ENCODE measurements around the gene REEP3. TPM values are rescaled to one million over a fixed set of nuclear protein-coding genes. Genes with fewer than 3 reads are reported as not detected.
A peak's percentile ranks its signal among the peaks of the same experiment; 100 is the strongest.

The REEP3 gene, protein sequence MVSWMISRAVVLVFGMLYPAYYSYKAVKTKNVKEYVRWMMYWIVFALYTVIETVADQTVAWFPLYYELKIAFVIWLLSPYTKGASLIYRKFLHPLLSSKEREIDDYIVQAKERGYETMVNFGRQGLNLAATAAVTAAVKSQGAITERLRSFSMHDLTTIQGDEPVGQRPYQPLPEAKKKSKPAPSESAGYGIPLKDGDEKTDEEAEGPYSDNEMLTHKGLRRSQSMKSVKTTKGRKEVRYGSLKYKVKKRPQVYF
- 10 to 100 TPM in 3 of 4 donors, 1 to 10 TPM in 1; 9.8 to 46.3 (median 21.4) TPM for polyA plus RNA-seq
- long read RNA-seq, donor 1, full-length matches to known transcripts = 23 of 41 reads
- long read RNA-seq, donor 1, partial matches to known transcripts = 18 of 41 reads
- long read RNA-seq, donor 1, other reads (novel, unspliced or antisense) = 0 of 41 reads
- long read RNA-seq, donor 2, full-length matches to known transcripts = 13 of 13 reads
- long read RNA-seq, donor 2, partial matches to known transcripts = 0 of 13 reads
- long read RNA-seq, donor 2, other reads (novel, unspliced or antisense) = 0 of 13 reads
- long read RNA-seq, donor 3, full-length matches to known transcripts = 13 of 30 reads
- long read RNA-seq, donor 3, partial matches to known transcripts = 17 of 30 reads
- long read RNA-seq, donor 3, other reads (novel, unspliced or antisense) = 0 of 30 reads
- long read RNA-seq, donor 4 = 0 reads
- long read RNA-seq, donor 5, full-length matches to known transcripts = 3 of 9 reads
- long read RNA-seq, donor 5, partial matches to known transcripts = 6 of 9 reads
- long read RNA-seq, donor 5, other reads (novel, unspliced or antisense) = 0 of 9 reads
- long read RNA-seq, donor 6, full-length matches to known transcripts = 8 of 16 reads
- long read RNA-seq, donor 6, partial matches to known transcripts = 8 of 16 reads
- long read RNA-seq, donor 6, other reads (novel, unspliced or antisense) = 0 of 16 reads
- long read RNA-seq, donor 7 = 0 reads
- long read RNA-seq, donor 8, full-length matches to known transcripts = 2 of 2 reads
- long read RNA-seq, donor 8, partial matches to known transcripts = 0 of 2 reads
- long read RNA-seq, donor 8, other reads (novel, unspliced or antisense) = 0 of 2 reads
- long read RNA-seq, donor 9, full-length matches to known transcripts = 1 of 1 reads
- long read RNA-seq, donor 9, partial matches to known transcripts = 0 of 1 reads
- long read RNA-seq, donor 9, other reads (novel, unspliced or antisense) = 0 of 1 reads
- long read RNA-seq, donor 10, full-length matches to known transcripts = 11 of 19 reads
- long read RNA-seq, donor 10, partial matches to known transcripts = 8 of 19 reads
- long read RNA-seq, donor 10, other reads (novel, unspliced or antisense) = 0 of 19 reads

DNA sequence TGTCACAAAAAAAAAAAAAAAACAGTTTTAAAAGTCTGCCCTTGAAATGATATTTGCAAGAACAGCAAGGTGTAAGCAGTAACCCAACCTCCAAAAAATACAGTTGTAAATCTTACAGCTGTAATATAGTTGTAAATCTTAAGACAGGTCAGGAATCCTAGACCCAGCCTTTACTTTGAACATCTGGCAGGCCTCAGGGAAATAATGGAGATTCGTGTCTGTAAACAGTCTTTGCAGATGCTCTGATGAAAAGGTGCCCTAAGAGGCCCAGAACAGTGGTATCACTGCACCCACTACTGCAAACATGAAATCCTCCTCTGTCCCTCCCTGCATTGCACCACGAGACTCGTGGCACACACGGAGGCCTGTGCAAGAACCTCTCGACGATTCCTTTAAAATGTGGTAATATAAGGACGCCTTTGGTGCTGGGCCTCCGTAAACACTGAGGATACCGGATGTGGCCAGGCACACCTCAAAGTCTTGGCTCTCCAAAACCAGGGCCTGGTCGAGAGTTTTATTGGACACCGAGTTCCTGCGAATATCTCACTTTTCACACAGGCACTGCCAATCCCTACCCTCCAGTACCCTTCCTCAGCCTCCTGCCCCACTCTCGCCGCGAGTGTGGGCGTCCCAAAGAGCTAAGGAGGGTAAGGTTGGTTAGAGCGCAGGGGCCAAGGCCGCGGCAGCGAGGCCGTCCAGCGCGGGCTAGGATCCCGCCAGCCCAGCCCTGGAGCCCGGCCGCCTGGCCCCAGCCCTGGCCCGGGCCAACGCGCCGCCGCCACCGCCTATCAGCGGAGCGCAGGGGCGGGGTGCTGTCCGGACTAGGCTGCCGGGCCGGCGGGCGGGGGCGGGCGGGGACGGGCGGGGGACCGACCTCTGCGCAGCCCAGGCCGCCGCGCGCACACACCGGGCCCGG lies at the start of gene REEP3:
REEP3 (plus strand) TSS at position 902 of the 916 bp plus-strand sequence. CDS start 145 bp downstream, outside the sequence.
- H3K4me3 ChIP-seq (ENCODE audit: low read depth in 1 of 3, low read length in 3 of 3) = peak within 1 kb of the TSS; percentile 77 to 100 (median 86)
- no peaks in the 10 kb centered on the region for H3K36me3 ChIP-seq (ENCODE audit: control insufficient read depth in 3 of 3, insufficient read depth in 2 of 3, low read depth in 1 of 3, low read length in 3 of 3)
- H3K9me3 ChIP-seq (ENCODE audit: control insufficient read depth in 2 of 2, insufficient read depth in 1 of 2, low read depth in 1 of 2, low read length in 1 of 2) = no peaks in the 10 kb centered on the region
- FAIRE-seq (no peak), DNase-seq (peak; percentile 70 to 86)
- no peaks in the 10 kb centered on the region for H3K27me3 ChIP-seq (ENCODE audit: control insufficient read depth in 3 of 3, insufficient read depth in 3 of 3, low read length in 3 of 3)
- H3K27ac ChIP-seq (ENCODE audit: low read depth in 1 of 3, low read length in 2 of 3) = peak within 1 kb of the TSS; percentile 98 to 100 (median 100)
- peaks cover 4 to 27% (median 7%) of the 10 kb centered on the region in 3 donors for H3K4me1 ChIP-seq (ENCODE audit: control insufficient read depth in 3 of 3, insufficient read depth in 2 of 3, low read depth in 1 of 3, low read length in 2 of 3)
- 2 to 6% (median 5%) methylated on average over 30 to 52 of the region's 52 CpGs for WGBS, 3 donors

DNA sequence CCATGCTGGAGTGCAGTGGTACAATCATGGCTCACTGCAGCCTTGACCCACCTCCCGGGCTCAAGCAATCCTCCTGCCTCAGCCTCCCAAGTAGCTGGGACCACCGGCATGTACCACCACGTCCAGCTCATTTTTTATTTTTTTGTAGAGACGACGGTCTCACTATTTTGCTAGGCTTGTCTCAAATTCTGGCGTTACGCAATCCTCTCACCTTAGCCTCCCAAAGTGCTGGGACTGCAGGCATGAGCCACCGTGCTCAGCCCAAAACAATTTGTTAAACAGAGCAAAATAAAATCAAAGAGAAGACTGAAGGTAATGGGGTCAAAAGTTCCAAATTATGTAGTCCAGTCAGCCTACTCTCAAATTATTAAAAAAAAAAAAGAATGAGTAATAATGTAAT lies 46.7 kb upstream of the REEP3 start:
- 95 to 98% (median 97%) methylated on average over 8 of the region's 8 CpGs for WGBS, 3 donors
- H3K9me3 ChIP-seq (ENCODE audit: control insufficient read depth in 2 of 2, insufficient read depth in 1 of 2, low read depth in 1 of 2, low read length in 1 of 2) = peaks cover 0 to 5% of the 10 kb centered on the region in 2 donors
- peaks cover 0 to 6% (median 2%) of the 10 kb centered on the region in 3 donors for H3K36me3 ChIP-seq (ENCODE audit: control insufficient read depth in 3 of 3, insufficient read depth in 2 of 3, low read depth in 1 of 3, low read length in 3 of 3)
- no peak overlapping the region for H3K27ac ChIP-seq (ENCODE audit: low read depth in 1 of 3, low read length in 2 of 3)
- no peak overlapping the region for H3K4me3 ChIP-seq (ENCODE audit: low read depth in 1 of 3, low read length in 3 of 3)
- H3K27me3 ChIP-seq (ENCODE audit: control insufficient read depth in 3 of 3, insufficient read depth in 3 of 3, low read length in 3 of 3) = no peaks in the 10 kb centered on the region
- H3K4me1 ChIP-seq (ENCODE audit: control insufficient read depth in 3 of 3, insufficient read depth in 2 of 3, low read depth in 1 of 3, low read length in 2 of 3) = peaks cover 0 to 3% (median 0%) of the 10 kb centered on the region in 3 donors
- FAIRE-seq = no peak
- DNase-seq = no peak

DNA sequence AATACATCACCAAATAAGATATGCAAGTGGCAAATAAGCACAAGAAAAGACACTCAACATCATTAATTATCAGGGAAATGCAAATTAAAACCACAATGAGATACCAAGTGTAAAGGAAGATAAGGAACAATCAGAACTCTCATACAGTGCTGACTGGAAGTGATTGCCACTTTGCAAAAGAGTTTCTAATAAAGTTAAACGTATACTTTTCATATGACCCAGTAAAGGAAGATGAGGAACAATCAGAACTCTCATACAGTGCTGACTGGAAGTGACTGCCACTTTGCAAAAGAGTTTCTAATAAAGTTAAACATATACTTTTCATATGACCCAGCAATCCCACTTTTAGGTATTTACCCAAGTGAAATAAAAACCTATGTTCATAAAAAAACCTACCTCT lies 43.3 kb upstream of the REEP3 start:
- Histone ChIP-seq H3K9me3 (ENCODE audit: control insufficient read depth in 2 of 2, insufficient read depth in 1 of 2, low read depth in 1 of 2, low read length in 1 of 2) (peaks cover 0 to 5% of the 10 kb centered on the region in 2 donors), H3K36me3 (ENCODE audit: control insufficient read depth in 3 of 3, insufficient read depth in 2 of 3, low read depth in 1 of 3, low read length in 3 of 3) (peaks cover 0 to 4% (median 2%) of the 10 kb centered on the region in 3 donors), H3K4me1 (ENCODE audit: control insufficient read depth in 3 of 3, insufficient read depth in 2 of 3, low read depth in 1 of 3, low read length in 2 of 3) (peaks cover 0 to 5% (median 2%) of the 10 kb centered on the region in 3 donors), H3K4me3 (ENCODE audit: low read depth in 1 of 3, low read length in 3 of 3) (no peak overlapping the region), H3K27me3 (ENCODE audit: control insufficient read depth in 3 of 3, insufficient read depth in 3 of 3, low read length in 3 of 3) (no peaks in the 10 kb centered on the region), H3K27ac (ENCODE audit: low read depth in 1 of 3, low read length in 2 of 3) (no peak overlapping the region)
- no peak for DNase-seq
- WGBS, 3 donors = 35 to 43% (median 36%) methylated on average over 1 of the region's 1 CpG
- FAIRE-seq = no peak

DNA sequence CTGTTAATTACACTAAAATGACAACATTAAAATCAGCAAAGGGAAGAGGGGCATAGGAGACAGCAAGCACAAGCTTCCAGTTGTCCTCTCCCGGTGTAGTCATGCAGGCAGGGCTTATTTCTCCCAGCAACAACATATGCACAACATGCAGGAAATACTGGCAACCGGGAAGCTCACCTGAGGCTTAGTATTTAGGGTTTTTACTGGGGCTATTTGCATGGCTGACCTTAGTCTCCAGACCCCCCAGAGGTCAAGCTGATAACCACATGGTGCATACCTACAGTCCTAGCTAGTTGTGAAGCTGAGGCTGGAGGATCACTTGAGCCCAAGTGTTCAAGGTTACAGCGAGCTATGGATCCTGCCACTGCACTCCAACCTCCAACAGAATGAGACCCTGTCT lies 42.6 kb upstream of the REEP3 start:
- Histone ChIP-seq H3K27ac (ENCODE audit: low read depth in 1 of 3, low read length in 2 of 3) (no peak overlapping the region), H3K4me1 (ENCODE audit: control insufficient read depth in 3 of 3, insufficient read depth in 2 of 3, low read depth in 1 of 3, low read length in 2 of 3) (peaks cover 0 to 5% (median 2%) of the 10 kb centered on the region in 3 donors), H3K4me3 (ENCODE audit: low read depth in 1 of 3, low read length in 3 of 3) (no peak overlapping the region), H3K27me3 (ENCODE audit: control insufficient read depth in 3 of 3, insufficient read depth in 3 of 3, low read length in 3 of 3) (no peaks in the 10 kb centered on the region), H3K36me3 (ENCODE audit: control insufficient read depth in 3 of 3, insufficient read depth in 2 of 3, low read depth in 1 of 3, low read length in 3 of 3) (peaks cover 0 to 4% (median 2%) of the 10 kb centered on the region in 3 donors), H3K9me3 (ENCODE audit: control insufficient read depth in 2 of 2, insufficient read depth in 1 of 2, low read depth in 1 of 2, low read length in 1 of 2) (peaks cover 0 to 5% of the 10 kb centered on the region in 2 donors)
- 80 to 90% (median 84%) methylated on average over 3 of the region's 3 CpGs for WGBS, 3 donors
- no peak for FAIRE-seq
- no peak for DNase-seq

DNA sequence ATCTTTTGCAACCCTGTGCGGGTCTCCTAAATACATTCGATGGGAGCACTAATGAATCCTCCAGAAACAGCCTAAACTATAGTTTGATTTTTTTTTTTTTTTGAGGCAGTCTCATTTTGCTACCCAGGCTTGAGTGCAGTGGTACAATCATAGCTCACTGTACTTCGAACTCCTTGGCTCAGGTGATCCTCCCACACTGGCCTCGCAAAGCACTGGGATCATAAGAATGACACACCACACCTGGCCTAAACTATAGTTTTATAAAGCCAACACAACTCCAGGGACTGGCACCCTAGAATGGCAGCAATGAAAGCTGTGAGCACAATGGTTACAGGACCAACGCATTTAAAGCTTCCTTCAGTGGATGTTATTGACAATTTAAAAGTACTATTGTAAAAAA lies 41.0 kb upstream of the REEP3 start:
- no peak overlapping the region for H3K4me3 ChIP-seq (ENCODE audit: low read depth in 1 of 3, low read length in 3 of 3)
- no peak for FAIRE-seq
- H3K27ac ChIP-seq (ENCODE audit: low read depth in 1 of 3, low read length in 2 of 3) = peak overlapping the region in 1 of 3 donors; percentile 62
- peak; percentile 82 for DNase-seq
- no peaks in the 10 kb centered on the region for H3K27me3 ChIP-seq (ENCODE audit: control insufficient read depth in 3 of 3, insufficient read depth in 3 of 3, low read length in 3 of 3)
- 46 to 79% (median 67%) methylated on average over 5 of the region's 5 CpGs for WGBS, 3 donors
- H3K9me3 ChIP-seq (ENCODE audit: control insufficient read depth in 2 of 2, insufficient read depth in 1 of 2, low read depth in 1 of 2, low read length in 1 of 2) = peaks cover 0 to 5% of the 10 kb centered on the region in 2 donors
- peaks cover 0 to 5% (median 2%) of the 10 kb centered on the region in 3 donors for H3K4me1 ChIP-seq (ENCODE audit: control insufficient read depth in 3 of 3, insufficient read depth in 2 of 3, low read depth in 1 of 3, low read length in 2 of 3)
- H3K36me3 ChIP-seq (ENCODE audit: control insufficient read depth in 3 of 3, insufficient read depth in 2 of 3, low read depth in 1 of 3, low read length in 3 of 3) = peaks cover 0 to 2% (median 2%) of the 10 kb centered on the region in 3 donors

DNA sequence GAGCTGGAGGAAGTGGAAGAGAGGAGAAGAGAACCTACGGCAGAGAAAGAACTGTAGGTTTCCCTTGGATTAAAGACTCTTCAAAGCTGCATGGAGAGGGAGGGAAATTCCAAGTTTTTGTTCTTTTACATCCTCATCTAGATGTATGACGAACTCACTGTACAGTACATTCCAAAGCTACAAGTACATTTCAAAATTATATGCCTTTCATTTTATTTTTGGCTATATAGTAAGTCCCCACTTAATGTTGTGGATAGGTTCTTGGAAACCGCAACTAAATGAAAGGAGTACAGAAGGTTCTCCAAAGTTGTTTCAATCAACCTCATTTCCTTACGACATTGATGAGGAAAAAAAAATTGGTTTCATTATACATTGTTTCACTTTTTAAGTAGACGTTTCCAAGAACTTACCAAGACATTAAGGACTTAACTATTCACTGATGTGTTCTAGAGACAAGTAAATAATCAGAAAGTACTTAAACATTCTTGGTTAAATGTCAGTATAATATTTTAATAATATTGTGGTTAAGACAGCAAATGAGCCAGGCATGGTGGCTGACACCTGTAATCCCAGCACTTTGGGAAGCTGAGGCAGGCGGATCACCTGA lies 39.3 kb upstream of the REEP3 start:
- FAIRE-seq (no peak), DNase-seq (no peak)
- Histone ChIP-seq H3K4me1 (ENCODE audit: control insufficient read depth in 3 of 3, insufficient read depth in 2 of 3, low read depth in 1 of 3, low read length in 2 of 3) (peaks cover 0 to 5% (median 2%) of the 10 kb centered on the region in 3 donors), H3K27me3 (ENCODE audit: control insufficient read depth in 3 of 3, insufficient read depth in 3 of 3, low read length in 3 of 3) (no peaks in the 10 kb centered on the region), H3K36me3 (ENCODE audit: control insufficient read depth in 3 of 3, insufficient read depth in 2 of 3, low read depth in 1 of 3, low read length in 3 of 3) (peaks cover 0 to 2% (median 0%) of the 10 kb centered on the region in 3 donors), H3K9me3 (ENCODE audit: control insufficient read depth in 2 of 2, insufficient read depth in 1 of 2, low read depth in 1 of 2, low read length in 1 of 2) (no peaks in the 10 kb centered on the region), H3K27ac (ENCODE audit: low read depth in 1 of 3, low read length in 2 of 3) (no peak overlapping the region), H3K4me3 (ENCODE audit: low read depth in 1 of 3, low read length in 3 of 3) (no peak overlapping the region)
- 63 to 81% (median 76%) methylated on average over 6 of the region's 6 CpGs for WGBS, 3 donors

DNA sequence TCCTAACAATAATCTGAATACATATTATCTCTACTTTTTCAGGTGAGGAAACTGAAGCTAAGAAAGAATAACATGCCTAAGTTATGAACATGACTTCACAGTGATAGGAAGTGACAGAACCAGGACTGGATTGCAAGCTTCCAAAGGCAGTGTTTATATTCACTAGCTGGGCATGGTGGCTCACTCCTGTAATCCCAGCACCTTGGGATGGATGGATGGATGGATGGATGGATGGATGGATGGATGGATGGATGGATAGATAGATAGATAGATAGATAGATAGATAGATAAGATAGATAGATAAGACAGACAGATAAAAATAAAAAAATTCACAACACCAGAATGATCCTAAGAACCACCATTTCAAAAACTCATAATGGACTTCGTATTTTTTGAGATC lies 37.2 kb upstream of the REEP3 start:
- no peaks in the 10 kb centered on the region for H3K9me3 ChIP-seq (ENCODE audit: control insufficient read depth in 2 of 2, insufficient read depth in 1 of 2, low read depth in 1 of 2, low read length in 1 of 2)
- H3K27ac ChIP-seq (ENCODE audit: low read depth in 1 of 3, low read length in 2 of 3) = no peak overlapping the region
- DNase-seq = no peak
- no peak overlapping the region for H3K4me3 ChIP-seq (ENCODE audit: low read depth in 1 of 3, low read length in 3 of 3)
- no peak for FAIRE-seq
- H3K36me3 ChIP-seq (ENCODE audit: control insufficient read depth in 3 of 3, insufficient read depth in 2 of 3, low read depth in 1 of 3, low read length in 3 of 3) = no peaks in the 10 kb centered on the region
- H3K27me3 ChIP-seq (ENCODE audit: control insufficient read depth in 3 of 3, insufficient read depth in 3 of 3, low read length in 3 of 3) = no peaks in the 10 kb centered on the region
- WGBS, 3 donors = 91 to 93% (median 93%) methylated on average over 1 of the region's 1 CpG
- peaks cover 0 to 2% (median 2%) of the 10 kb centered on the region in 3 donors for H3K4me1 ChIP-seq (ENCODE audit: control insufficient read depth in 3 of 3, insufficient read depth in 2 of 3, low read depth in 1 of 3, low read length in 2 of 3)

Data from small intestine (tissue), 16 donors.